ENCODE data around the gene SPDYE6.
"Not testable (repeated sequence)": the region's sequence is repeated elsewhere in the genome, so short reads cannot be mapped to it uniquely, and the experiment has no call there.

SPDYE6 gene

GRCh38 chr7:102395873-102396709 lies 39.8 kb upstream of the SPDYE6 start, which contains the start of gene PRKRIP1:
PRKRIP1 (plus strand) TSS chr7:102396363; CDS start chr7:102396412, 49 bp downstream.
- H3K27ac ChIP-seq: peak within 1 kb of the TSS; percentile 88
- TF ChIP-seq ZFX (IDR thresholded peaks at IDR 0.05; ENCODE audit: borderline replicate concordance) (no peak), CTCF (IDR thresholded peaks at IDR 0.05) (no peak)

- H3K27ac ChIP-seq: peak overlapping the region; percentile 88
- TF ChIP-seq ZFX (IDR thresholded peaks at IDR 0.05; ENCODE audit: borderline replicate concordance) (no peak), CTCF (IDR thresholded peaks at IDR 0.05) (no peak)
Observed at GRCh38 chr7:102395592-102395872, 39.3 kb upstream of the SPDYE6 start.

GRCh38 chr7:102393467-102393866 lies 37.2 kb upstream of the SPDYE6 start:
- no peak for TF ChIP-seq ZFX (IDR thresholded peaks at IDR 0.05; ENCODE audit: borderline replicate concordance)
- H3K27ac ChIP-seq: no peak overlapping the region

GRCh38 chr7:102392330-102392729 lies 36.1 kb upstream of the SPDYE6 start:
- no peak overlapping the region for H3K27ac ChIP-seq
- TF ChIP-seq CTCF (IDR thresholded peaks at IDR 0.05): no peak
- TF ChIP-seq ZFX (IDR thresholded peaks at IDR 0.05; ENCODE audit: borderline replicate concordance): no peak

GRCh38 chr7:102390697-102391484 lies 34.6 kb upstream of the SPDYE6 start:
- peak overlapping the region; percentile 6; the same call in 1 of the 2 replicates for H3K27ac ChIP-seq
- TF ChIP-seq CTCF (IDR thresholded peaks at IDR 0.05) (peak; percentile 99), ZFX (IDR thresholded peaks at IDR 0.05; ENCODE audit: borderline replicate concordance) (no peak)

GRCh38 chr7:102389810-102390209 lies 33.6 kb upstream of the SPDYE6 start:
- H3K27ac ChIP-seq: peak overlapping the region; percentile 6; the same call in 1 of the 2 replicates
- TF ChIP-seq ZFX (IDR thresholded peaks at IDR 0.05; ENCODE audit: borderline replicate concordance) (no peak), CTCF (IDR thresholded peaks at IDR 0.05) (no peak)

- no peak overlapping the region for H3K27ac ChIP-seq
- TF ChIP-seq ZFX (IDR thresholded peaks at IDR 0.05; ENCODE audit: borderline replicate concordance) (no peak), CTCF (IDR thresholded peaks at IDR 0.05) (no peak)
Observed at GRCh38 chr7:102387064-102387463, 30.8 kb upstream of the SPDYE6 start.

GRCh38 chr7:102381696-102382425 lies 25.6 kb upstream of the SPDYE6 start:
- not testable (repeated sequence) for H3K27ac ChIP-seq

- not testable (repeated sequence) for H3K27ac ChIP-seq
Observed at GRCh38 chr7:102380837-102381236, 24.6 kb upstream of the SPDYE6 start.

All from 22Rv1 (cell line).